Upper lobe of right lung (tissue), 1 donor: ENCODE results near the gene CIPC. TPM values are rescaled to one million over a fixed set of nuclear protein-coding genes. Genes with fewer than 3 reads are reported as not detected.

Experiments used
- ATAC-seq: fragments of 200-7000 bp; cut with Tn5 transposase; one replicate; pipeline ENCODE4 v1.9.1; 2020; ENCODE audit warnings: mild to moderate bottlenecking, moderate library complexity
- DNase-seq: peaks from one replicate; pipeline ENCODE4 v3.0.0-alpha.2; 2020
- H3K27ac ChIP-seq: fragments of 200-600 bp; one replicate; pipeline ENCODE4 v1.8.0; 2022
- H3K27me3 ChIP-seq: fragments of 200-600 bp; one replicate; pipeline ENCODE4 v1.8.0; 2022; ENCODE audit warnings: mild to moderate bottlenecking
- H3K36me3 ChIP-seq: fragments of 200-600 bp; one replicate; pipeline ENCODE4 v1.8.0; 2022
- H3K4me1 ChIP-seq: fragments of 200-600 bp; one replicate; pipeline ENCODE4 v1.8.0; 2022
- H3K4me3 ChIP-seq: fragments of 200-600 bp; one replicate; pipeline ENCODE4 v1.8.0; 2022; ENCODE audit warnings: mild to moderate bottlenecking
- H3K9me3 ChIP-seq: fragments of 200-600 bp; one replicate; pipeline ENCODE4 v1.8.0; 2022
- CTCF ChIP-seq: fragments of 200-600 bp; IDR thresholded peaks from one replicate; pipeline ENCODE4 v1.8.0; 2022; ENCODE audit warnings: antibody characterized with exemption
- intact Hi-C: fragments of 100-400 bp; cut with DNase I; formaldehyde crosslinking; loops from one replicate; pipeline ENCODE4 v1.11.0; 2022
- total RNA-seq: library from RNA; stranded (reverse); fragmentation: NEBNext Ultra II Directional; extraction: Animal tissue kit (Norgen Biotek cat#: 25700); gene quantifications from one replicate; pipeline ENCODE4 v1.2.1, GENCODE V29; 2021
- donor health status: DM: no; HTN: yes; CAD: no; lungs with severe emphysema.

The CIPC gene
- total RNA-seq, 1 donor from 2014 or later = 24.9 TPM

GRCh38 chr14:77088645-77089044 lies 9.4 kb upstream of the CIPC start:
- Histone ChIP-seq H3K27me3 (no peaks in the 10 kb centered on the region), H3K4me1 (no peaks in the 10 kb centered on the region), H3K9me3 (no peaks in the 10 kb centered on the region), H3K36me3 (no peaks in the 10 kb centered on the region), H3K27ac (peak overlapping the region; percentile 17), H3K4me3 (no peak overlapping the region)
- DNase-seq (no peak), ATAC-seq (no peak)
- intact Hi-C loops = no loop called here
- TF ChIP-seq CTCF = no peak

- intact Hi-C loops = no loop called here
- ATAC-seq (no peak), DNase-seq (no peak)
- Histone ChIP-seq H3K9me3 (no peaks in the 10 kb centered on the region), H3K4me3 (no peak overlapping the region), H3K27me3 (no peaks in the 10 kb centered on the region), H3K27ac (no peak overlapping the region), H3K36me3 (no peaks in the 10 kb centered on the region), H3K4me1 (peaks cover 3% of the 10 kb centered on the region)
- TF ChIP-seq CTCF = no peak
Observed at GRCh38 chr14:77091518-77091917, 6.5 kb upstream of the CIPC start.

- Histone ChIP-seq H3K4me3 (no peak overlapping the region), H3K27ac (no peak overlapping the region), H3K27me3 (no peaks in the 10 kb centered on the region), H3K36me3 (no peaks in the 10 kb centered on the region), H3K9me3 (no peaks in the 10 kb centered on the region), H3K4me1 (peaks cover 10% of the 10 kb centered on the region)
- DNase-seq = no peak
- no peak for TF ChIP-seq CTCF
- intact Hi-C loops = no loop called here
- ATAC-seq = no peak
Observed at GRCh38 chr14:77092676-77093075, 5.4 kb upstream of the CIPC start.

GRCh38 chr14:77094672-77095284 lies 3.3 kb upstream of the CIPC start:
- ATAC-seq (no peak), DNase-seq (peak; percentile 76)
- TF ChIP-seq CTCF = peak; percentile 86
- no peak overlapping the region for H3K4me3 ChIP-seq
- H3K4me1 ChIP-seq = peaks cover 20% of the 10 kb centered on the region
- no peaks in the 10 kb centered on the region for H3K27me3 ChIP-seq
- no peaks in the 10 kb centered on the region for H3K9me3 ChIP-seq
- H3K36me3 ChIP-seq = no peaks in the 10 kb centered on the region
- H3K27ac ChIP-seq = no peak overlapping the region
- intact Hi-C loops = no loop called here

- Histone ChIP-seq H3K27ac (peak overlapping the region; percentile 97), H3K9me3 (no peaks in the 10 kb centered on the region), H3K4me3 (peak overlapping the region; percentile 77), H3K27me3 (no peaks in the 10 kb centered on the region), H3K4me1 (peaks cover 32% of the 10 kb centered on the region), H3K36me3 (no peaks in the 10 kb centered on the region)
- ATAC-seq (no peak), DNase-seq (no peak)
- TF ChIP-seq CTCF = no peak
- intact Hi-C loops = no loop called here
Observed at GRCh38 chr14:77097006-77097699, 905 bp upstream of the CIPC start.
